Lung (tissue), 12 donors: ENCODE data around the gene CCDC112. TPM values are rescaled to one million over a fixed set of nuclear protein-coding genes. Genes with fewer than 3 reads are reported as not detected.

Source experiments
- ATAC-seq: fragments of 200-7000 bp; cut with Tn5 transposase; one replicate; pipeline ENCODE4 v1.9.1; 2020; ENCODE audit warnings: moderate number of reproducible peaks; ENCODE audit not compliant: insufficient read depth, low FRiP score
- DNase-seq, 3 donors: peaks; one replicate each; pipeline ENCODE4 v3.0.0-alpha.2; 2013 to 2017
- H3K27ac ChIP-seq, 2 donors: one replicate each; pipeline ENCODE4 v1.5.1; 2013; ENCODE audit warnings: mild to moderate bottlenecking in 2 of 2, moderate library complexity in 2 of 2, control low read depth in 1 of 2, inconsistent platforms in 1 of 2, low read depth in 1 of 2, low read length in 1 of 2
- H3K27me3 ChIP-seq, 3 donors: one replicate each; pipeline ENCODE4 v1.5.1; 2013; ENCODE audit warnings: low read length in 2 of 3; ENCODE audit not compliant: control insufficient read depth in 3 of 3, insufficient read depth in 3 of 3
- H3K36me3 ChIP-seq, 4 donors: one replicate each; pipeline ENCODE4 v1.5.1; 2013; ENCODE audit warnings: low read length in 4 of 4, mild to moderate bottlenecking in 1 of 4, moderate library complexity in 1 of 4; ENCODE audit not compliant: control insufficient read depth in 4 of 4, insufficient read depth in 4 of 4
- H3K4me1 ChIP-seq, 5 donors: one replicate each; pipeline ENCODE4 v1.5.1; 2013; ENCODE audit warnings: low read length in 5 of 5, mild to moderate bottlenecking in 2 of 5, moderate library complexity in 1 of 5; ENCODE audit not compliant: control insufficient read depth in 5 of 5, insufficient read depth in 5 of 5
- H3K4me3 ChIP-seq: one replicate; pipeline ENCODE4 v1.5.1; 2013; ENCODE audit warnings: mild to moderate bottlenecking, control low read depth, moderate library complexity
- H3K9ac ChIP-seq, 2 donors: one replicate each; pipeline ENCODE4 v1.5.1; 2013; ENCODE audit warnings: low read length in 2 of 2, control low read depth in 1 of 2; ENCODE audit not compliant: insufficient read depth in 1 of 2
- H3K9me3 ChIP-seq, 4 donors: one replicate each; pipeline ENCODE4 v1.5.1; 2013; ENCODE audit warnings: low read length in 3 of 4, mild to moderate bottlenecking in 1 of 4, moderate library complexity in 1 of 4; ENCODE audit not compliant: control insufficient read depth in 4 of 4, insufficient read depth in 3 of 4
- CTCF ChIP-seq: IDR thresholded peaks from 2 replicates; pipeline ENCODE4 v1.5.1; 2012; ENCODE audit warnings: mild to moderate bottlenecking; ENCODE audit errors: control extremely low read depth, extremely low read depth
- WGBS, 2 donors: extraction: QIAGEN DNeasy Blood & Tissue Kit; methylation state at CpG; one replicate each; pipeline ENCODE4 v1.1.7; 2013; 5-methylcytosine and 5-hydroxymethylcytosine counted together
- polyA plus RNA-seq, 2 donors: library from polyadenylated mRNA; stranded (reverse); fragments of 200-250 nt; gene quantifications; one replicate each; pipeline ENCODE4 v1.2.1, GENCODE V29; 2013
- total RNA-seq, 2 donors: library from RNA; depleted of rRNA in 1 of 2; stranded (reverse); fragments of >200 nt in 1 of 2; gene quantifications; one replicate each; pipeline ENCODE4 v1.2.1, GENCODE V29; 2014 to 2021
- donor health status: control.
- donor health status: control.
- donor health status: Bipolar disorder and iron deficiency.
- donor health status: healthy.
- donor health status: DM: yes; HTN: yes; CAD: no.

The CCDC112 gene
- total and polyA plus RNA-seq, 4 donors = 3.5 to 9.9 (median 6.8) TPM

GRCh38 chr5:115263078-115263380 lies 33.4 kb downstream of the CCDC112 start:
- Histone ChIP-seq H3K4me1 (peaks cover 2 to 17% (median 5%) of the 10 kb centered on the region in 5 donors), H3K27ac (peak overlapping the region; percentile 50 to 91), H3K27me3 (no peaks in the 10 kb centered on the region), H3K4me3 (peak overlapping the region; percentile 94), H3K9me3 (no peaks in the 10 kb centered on the region), H3K36me3 (peaks cover 0 to 4% (median 0%) of the 10 kb centered on the region in 4 donors), H3K9ac (peak overlapping the region in 1 of 2 donors; percentile 95)
- ATAC-seq (no peak), DNase-seq (no peak)
- 55 to 64% methylated on average over 7 of the region's 7 CpGs for WGBS, 2 donors
- TF ChIP-seq CTCF = no peak

DNA sequence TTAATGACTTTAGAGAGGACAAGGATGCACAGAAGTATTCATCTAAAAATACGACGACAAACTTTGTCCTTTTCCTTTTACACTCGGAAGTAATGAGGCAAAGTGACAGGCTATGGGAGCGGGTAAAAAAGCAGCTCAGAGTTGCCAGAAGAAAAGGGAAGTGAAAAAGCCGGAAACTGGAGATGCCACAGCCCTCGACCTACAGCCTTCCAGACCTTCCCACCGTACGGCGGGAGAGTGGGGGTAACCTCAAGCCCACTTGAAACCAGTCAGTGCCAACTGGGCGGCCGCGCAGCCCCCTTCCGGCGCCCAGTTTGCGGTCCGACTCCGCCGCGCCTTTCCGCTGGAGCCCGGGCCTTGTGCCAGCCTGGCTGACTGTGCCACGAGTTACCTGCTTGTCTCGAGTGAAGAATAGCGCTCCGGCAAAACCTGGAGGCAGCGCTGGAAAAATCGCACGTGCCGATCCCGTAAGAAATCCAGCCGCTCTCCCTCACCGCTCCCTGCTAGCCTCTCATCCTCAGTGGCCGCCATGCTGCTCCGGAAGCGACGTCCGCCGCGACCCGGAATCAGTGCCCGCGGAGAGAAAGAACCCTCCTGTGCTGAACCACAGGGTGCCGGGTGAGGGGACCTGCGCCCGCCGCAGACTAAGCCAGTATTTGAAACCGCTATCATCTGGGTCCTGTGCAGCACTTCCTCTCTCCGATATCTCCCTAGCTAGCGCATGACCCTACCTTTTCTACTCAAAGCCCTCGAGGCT lies 34.0 kb downstream of the CCDC112 start, which contains the start of gene PGGT1B:
PGGT1B (minus strand) TSS at position 557 of the 757 bp plus-strand sequence; CDS start at position 531, 26 bp downstream.
- no peaks in the 10 kb centered on the region for H3K9me3 ChIP-seq
- peak within 1 kb of the TSS; percentile 83 to 95 for H3K9ac ChIP-seq
- peaks cover 2 to 17% (median 5%) of the 10 kb centered on the region in 5 donors for H3K4me1 ChIP-seq
- 0 to 1% methylated on average over 50 of the region's 50 CpGs for WGBS, 2 donors
- no peaks in the 10 kb centered on the region for H3K27me3 ChIP-seq
- no peak for TF ChIP-seq CTCF
- peak within 1 kb of the TSS; percentile 50 to 91 for H3K27ac ChIP-seq
- H3K36me3 ChIP-seq = peaks cover 0 to 4% (median 0%) of the 10 kb centered on the region in 4 donors
- ATAC-seq (peak; percentile 95), DNase-seq (peak; percentile 77 to 84 (median 80))
- H3K4me3 ChIP-seq = peak within 1 kb of the TSS; percentile 94

- H3K4me1 ChIP-seq = peaks cover 2 to 17% (median 5%) of the 10 kb centered on the region in 5 donors
- ATAC-seq (no peak), DNase-seq (peak in 1 of 3 donors; percentile 13)
- WGBS, 2 donors = 4 to 9% methylated on average over 8 of the region's 8 CpGs
- H3K9ac ChIP-seq = peak overlapping the region; percentile 83 to 95
- H3K27me3 ChIP-seq = no peaks in the 10 kb centered on the region
- no peaks in the 10 kb centered on the region for H3K9me3 ChIP-seq
- TF ChIP-seq CTCF = no peak
- peaks cover 0 to 4% (median 0%) of the 10 kb centered on the region in 4 donors for H3K36me3 ChIP-seq
- H3K27ac ChIP-seq = peak overlapping the region; percentile 28 to 50
- H3K4me3 ChIP-seq = peak overlapping the region; percentile 94
These were observed 34.5 kb downstream of the CCDC112 start for GRCh38 chr5:115262011-115262320.
